ENCODE results near the gene CISH. TPM values are rescaled to one million over a fixed set of nuclear protein-coding genes. Genes with fewer than 3 reads are reported as not detected.

The CISH gene
- total and polyA plus RNA-seq, 10 of the 15 experiments (the other 5 are each of a cell fraction or from before 2014, with no cell fraction given) = 0.21 to 4.4 (median 1.8) TPM

DNA sequence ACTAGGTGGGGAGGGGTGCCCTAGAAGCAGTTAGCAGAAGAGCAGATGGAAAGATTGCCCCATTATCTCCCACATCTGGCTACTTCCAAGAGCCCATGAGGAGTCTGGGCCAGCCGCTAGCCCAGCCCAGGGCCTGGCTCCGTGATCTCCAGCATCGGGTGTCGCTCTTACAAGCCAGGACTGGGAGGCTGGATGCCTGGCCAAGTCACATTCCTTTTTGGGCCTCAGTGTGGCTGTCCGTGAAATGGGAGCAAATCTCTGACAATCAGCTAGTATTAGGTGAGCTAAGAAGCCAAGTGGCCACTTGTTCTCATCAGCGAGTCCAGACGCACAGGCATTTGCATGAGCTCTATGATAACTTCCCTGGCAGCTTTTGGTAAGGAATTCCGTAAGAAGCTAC lies 39.9 kb upstream of the CISH start:
- 72% methylated on average over 8 of the region's 8 CpGs for WGBS (ENCODE audit: insufficient coverage, insufficient replicate concordance, low lambda C conversion rate, missing lambda C conversion rate)
- H3K9ac ChIP-seq (ENCODE audit: control insufficient read depth, insufficient read depth, low read length) = no peak overlapping the region
- RAD21 ChIA-PET (ENCODE audit: unreplicated experiment) = interaction anchor here (0.9 to 7.3 kb wide), 5 partner anchors 19 to 81 kb away, joined by 3 to 84 read pairs (median 4); partner anchors contain the start of gene MAPKAPK3
- no peaks in the 10 kb centered on the region; a peak in 2 of 4 replicates for H3K27me3 ChIP-seq (replicated peaks in 1 of 2; ENCODE audit: control insufficient read depth in 2 of 2, insufficient read depth in 2 of 2, low read length in 1 of 2)
- POLR2A ChIA-PET = interaction anchor here (0.6 kb wide), 1 partner anchor 18 kb away, joined by 13 read pairs; no protein-coding TSS in a partner anchor
- no peaks in the 10 kb centered on the region for H4K20me1 ChIP-seq (ENCODE audit: control insufficient read depth, insufficient read depth)
- no peaks in the 10 kb centered on the region for H3K9me3 ChIP-seq (replicated peaks; ENCODE audit: control insufficient read depth, insufficient read depth, low read length)
- ATAC-seq (no peak), DNase-seq (ENCODE audit: low read depth, low spot score) (no peak), FAIRE-seq (no peak)
- H3K79me2 ChIP-seq (ENCODE audit: control insufficient read depth, insufficient read depth, low read length) = no peaks in the 10 kb centered on the region
- H3K4me2 ChIP-seq (ENCODE audit: control insufficient read depth, insufficient read depth) = no peak overlapping the region
- SMC1A ChIA-PET (ENCODE audit: uncharacterized antibody, unreplicated experiment) = interaction anchor here (0.9 to 8.0 kb wide), 2 partner anchors 28 to 34 kb away, joined by 3 to 81 read pairs; partner anchors contain the start of gene MAPKAPK3
- H3K4me3 ChIP-seq = no peak overlapping the region
- intact Hi-C loops (cut with micrococcal nuclease; ENCODE audit: unreplicated experiment) (no loop called here), in situ Hi-C loops (cut with MboI) (no loop called here)
- CTCF ChIA-PET = interaction anchor here (0.8 to 10.8 kb wide), 3 partner anchors 10 to 33 kb away, joined by 4 to 250 read pairs (median 16); partner anchors contain the start of gene MAPKAPK3
- H3K36me3 ChIP-seq (ENCODE audit: control insufficient read depth in 2 of 2, insufficient read depth in 2 of 2, low read length in 1 of 2) = peaks cover 0 to 3% of the 10 kb centered on the region in 2 experiments; a peak in 2 of 4 replicates
- H3K27ac ChIP-seq (ENCODE audit: control insufficient read depth, insufficient read depth) = no peak overlapping the region
- H2AFZ ChIP-seq (ENCODE audit: control insufficient read depth, low read depth, low read length) = no peak overlapping the region
- TF ChIP-seq STAT3 (IDR thresholded peaks at IDR 0.05; ENCODE audit: low read depth, low read length) (no peak), SMARCA5 (IDR thresholded peaks at IDR 0.05) (no peak), ZNF274 (IDR thresholded peaks at IDR 0.05; ENCODE audit: insufficient read depth, insufficient read length) (no peak), SMAD5 (IDR thresholded peaks at IDR 0.05; ENCODE audit: low read depth) (no peak), HDAC6 (IDR thresholded peaks at IDR 0.05; ENCODE audit: unreplicated experiment) (no peak), MYB (IDR thresholded peaks at IDR 0.05; ENCODE audit: borderline replicate concordance, low read depth, low read length) (no peak)
- no TSS peak for BruUV-seq (replicated peaks)
- no peaks in the 10 kb centered on the region for H3K4me1 ChIP-seq (ENCODE audit: control insufficient read depth, insufficient read depth, low read length)

DNA sequence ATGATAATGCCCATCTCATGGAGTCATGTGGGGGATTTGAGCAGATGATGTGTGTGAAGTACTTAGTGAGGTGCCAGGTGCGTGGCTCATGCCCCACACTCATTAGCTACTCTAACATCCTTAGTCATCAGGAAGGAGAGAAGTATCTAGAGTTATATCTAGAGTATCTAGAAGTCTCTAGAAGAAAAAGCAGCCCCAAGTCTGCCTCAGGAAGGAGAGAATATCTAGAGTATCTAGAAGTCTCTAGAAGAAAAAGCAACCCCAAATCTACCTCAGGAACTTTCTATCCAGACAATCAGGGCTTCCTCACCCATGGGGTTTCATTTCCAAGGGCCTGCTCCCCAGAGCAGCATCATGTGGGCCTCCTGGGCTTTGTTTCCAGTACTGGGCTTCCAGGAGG lies 38.4 kb upstream of the CISH start:
- Histone ChIP-seq H3K9me3 (replicated peaks; ENCODE audit: control insufficient read depth, insufficient read depth, low read length) (no peaks in the 10 kb centered on the region), H3K9ac (ENCODE audit: control insufficient read depth, insufficient read depth, low read length) (no peak overlapping the region), H3K27me3 (replicated peaks in 1 of 2; ENCODE audit: control insufficient read depth in 2 of 2, insufficient read depth in 2 of 2, low read length in 1 of 2) (no peaks in the 10 kb centered on the region), H3K4me1 (ENCODE audit: control insufficient read depth, insufficient read depth, low read length) (no peaks in the 10 kb centered on the region), H3K4me2 (ENCODE audit: control insufficient read depth, insufficient read depth) (no peak overlapping the region), H4K20me1 (ENCODE audit: control insufficient read depth, insufficient read depth) (no peaks in the 10 kb centered on the region; the same call in 1 of the 2 replicates), H3K79me2 (ENCODE audit: control insufficient read depth, insufficient read depth, low read length) (no peaks in the 10 kb centered on the region), H2AFZ (ENCODE audit: control insufficient read depth, low read depth, low read length) (no peak overlapping the region), H3K4me3 (no peak overlapping the region), H3K36me3 (ENCODE audit: control insufficient read depth in 2 of 2, insufficient read depth in 2 of 2, low read length in 1 of 2) (peaks cover 5 to 9% of the 10 kb centered on the region in 2 experiments; a peak in 3 of 4 replicates), H3K27ac (ENCODE audit: control insufficient read depth, insufficient read depth) (no peak overlapping the region)
- intact Hi-C loops (cut with micrococcal nuclease; ENCODE audit: unreplicated experiment) (no loop called here), in situ Hi-C loops (cut with MboI) (no loop called here)
- no peak for DNase-seq (ENCODE audit: low read depth, low spot score)
- TF ChIP-seq NR2F1 (conservative IDR thresholded peaks at IDR 0.05) = no peak
- no peak for TF ChIP-seq SREBF1 (IDR thresholded peaks at IDR 0.05; ENCODE audit: low read length)
- no peak for TF ChIP-seq TBL1XR1 (IDR thresholded peaks at IDR 0.05; ENCODE audit: low read depth, low read length)
- 31% methylated on average over 1 of the region's 1 CpG for WGBS (ENCODE audit: insufficient coverage, insufficient replicate concordance, low lambda C conversion rate, missing lambda C conversion rate)
- RAD21 ChIA-PET (ENCODE audit: unreplicated experiment) = no interaction called here
- SMC1A ChIA-PET (ENCODE audit: uncharacterized antibody, unreplicated experiment) = interaction anchor here (0.6 to 1.4 kb wide), 3 partner anchors 34 to 216 kb away, joined by 3 to 4 read pairs (median 3); partner anchors contain the start of gene CISH
- no peak for FAIRE-seq
- no peak for ATAC-seq
- no TSS peak for BruUV-seq (replicated peaks)
- CTCF ChIA-PET = interaction anchor here (10.8 kb wide), 1 partner anchor 31 kb away, joined by 250 read pairs; the partner anchor contains the start of gene MAPKAPK3
- POLR2A ChIA-PET = interaction anchor here (0.6 to 0.7 kb wide), 2 partner anchors 13 to 904 kb away, joined by 3 read pairs; no protein-coding TSS in a partner anchor

Measured in GM12878 (cell line).